SK-N-MC (cell line): ENCODE results near the gene FBLN7.

ENCODE experiments used
- EZH2 ChIP-seq: fragments of 200-600 bp; sonication (generic); IDR thresholded peaks from one replicate; pipeline ENCODE4 v1.6.1; 2017; ENCODE audit warnings: antibody characterized with exemption
- FOXP2 ChIP-seq: optimal IDR thresholded peaks from 2 replicates; pipeline ENCODE3; 2011; ENCODE audit warnings: mild to moderate bottlenecking, moderate library complexity; ENCODE audit not compliant: insufficient read depth; ENCODE audit errors: extremely low read length, control extremely low read depth
- POLR2AphosphoS5 ChIP-seq: IDR thresholded peaks from 2 replicates; pipeline ENCODE4 v1.6.1; 2012; ENCODE audit warnings: mild to moderate bottlenecking, low read depth, low read length, borderline replicate concordance

- TF ChIP-seq FOXP2: no peak
- TF ChIP-seq EZH2: no peak
- TF ChIP-seq POLR2AphosphoS5: no peak
Measured at GRCh38 chr2:112153179-112153490, 14.9 kb downstream of the FBLN7 start.
